Activated CD4-positive, alpha-beta T cell treated with anti-CD3 and anti-CD28 coated beads, Interleukin-2, amount 10 ng/mL, durations not matched to agents 24 days and 14 days (primary cell): ENCODE measurements around the gene COL9A1. TPM values are rescaled to one million over a fixed set of nuclear protein-coding genes. Genes with fewer than 3 reads are reported as not detected.

ENCODE experiments used
- total RNA-seq: library from RNA; stranded (reverse); gene quantifications from 2 replicates; pipeline ENCODE4 v1.2.3, GENCODE V29; 2022

Gene COL9A1
- total RNA-seq, 1 donor from 2014 or later = not detected

Other genes starting within 250 kb of the COL9A1 start
- 7.7 and 10.5 TPM in 2 replicates for gene FAM135A, start 110.4 kb upstream of the COL9A1 start, total RNA-seq